ENCODE measurements around the gene VEGFD. TPM values are rescaled to one million over a fixed set of nuclear protein-coding genes. Genes with fewer than 3 reads are reported as not detected.
A peak's percentile ranks its signal among the peaks of the same experiment; 100 is the strongest.

Gene VEGFD
- total and polyA plus RNA-seq, 2 donors (not counting 3 experiments of a cell fraction or from before 2014, with no cell fraction given): 0.40 to 0.64 TPM

DNA sequence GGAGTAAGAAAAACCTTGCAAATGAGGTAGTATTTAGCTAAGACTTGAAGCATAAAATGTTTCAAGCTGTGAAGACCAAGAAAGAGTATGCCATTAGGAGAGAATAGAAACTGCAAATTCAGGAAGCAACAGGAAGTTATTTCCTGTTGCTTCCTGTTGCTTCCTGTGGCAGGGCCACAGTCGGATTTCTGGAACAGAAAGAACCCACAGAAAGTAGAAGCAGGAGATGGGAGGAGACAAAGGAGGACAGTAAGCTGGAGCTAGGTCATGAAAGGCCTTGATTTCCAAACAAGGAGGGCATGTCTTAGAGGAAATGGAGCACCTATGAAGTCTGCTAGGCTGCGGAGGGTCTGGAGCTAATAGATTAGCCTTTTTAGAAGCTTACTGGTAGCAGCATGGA lies 86.0 kb downstream of the VEGFD start:
- DNase-seq (ENCODE audit: low read depth, low spot score) (peak; percentile 70), FAIRE-seq (peak; percentile 95)
- H3K9me1 ChIP-seq (replicated peaks; ENCODE audit: control insufficient read depth, extremely low read depth, insufficient read depth, low read length): no peaks in the 10 kb centered on the region
- no TSS peak for BruUV-seq (replicated peaks)
- ChIA-PET POLR2A (no interaction called here), CTCF (interaction anchor here (1.4 kb wide), 1 partner anchor 153 kb away, joined by 3 read pairs; no protein-coding TSS in a partner anchor)
- H3K27ac ChIP-seq (ENCODE audit: insufficient read depth, low read depth, low read length): peak overlapping the region; percentile 80
- H3K36me3 ChIP-seq (ENCODE audit: control insufficient read depth in 2 of 2, extremely low read depth in 1 of 2, insufficient read depth in 2 of 2, low read length in 2 of 2): no peaks in the 10 kb centered on the region
- H3K4me2 ChIP-seq (ENCODE audit: insufficient read depth, low read length): peak overlapping the region; percentile 36
- peaks cover 21% of the 10 kb centered on the region for H3K4me1 ChIP-seq (ENCODE audit: control insufficient read depth, extremely low read depth, insufficient read depth, low read length)
- peak overlapping the region; percentile 30 for H2AFZ ChIP-seq (ENCODE audit: low read depth, low read length)
- peak overlapping the region in 1 of 3 experiments; percentile 9 for H3K4me3 ChIP-seq (replicated peaks in 1 of 3; ENCODE audit: insufficient read depth in 1 of 3, low read depth in 1 of 3, low read length in 3 of 3)
- TF ChIP-seq POLR2AphosphoS5 (IDR thresholded peaks at IDR 0.05; ENCODE audit: insufficient read depth, low read depth, low read length): no peak
- TF ChIP-seq FOS (IDR thresholded peaks at IDR 0.05; ENCODE audit: borderline replicate concordance, insufficient read depth, low read length): no peak
- TF ChIP-seq, protein P1, sequence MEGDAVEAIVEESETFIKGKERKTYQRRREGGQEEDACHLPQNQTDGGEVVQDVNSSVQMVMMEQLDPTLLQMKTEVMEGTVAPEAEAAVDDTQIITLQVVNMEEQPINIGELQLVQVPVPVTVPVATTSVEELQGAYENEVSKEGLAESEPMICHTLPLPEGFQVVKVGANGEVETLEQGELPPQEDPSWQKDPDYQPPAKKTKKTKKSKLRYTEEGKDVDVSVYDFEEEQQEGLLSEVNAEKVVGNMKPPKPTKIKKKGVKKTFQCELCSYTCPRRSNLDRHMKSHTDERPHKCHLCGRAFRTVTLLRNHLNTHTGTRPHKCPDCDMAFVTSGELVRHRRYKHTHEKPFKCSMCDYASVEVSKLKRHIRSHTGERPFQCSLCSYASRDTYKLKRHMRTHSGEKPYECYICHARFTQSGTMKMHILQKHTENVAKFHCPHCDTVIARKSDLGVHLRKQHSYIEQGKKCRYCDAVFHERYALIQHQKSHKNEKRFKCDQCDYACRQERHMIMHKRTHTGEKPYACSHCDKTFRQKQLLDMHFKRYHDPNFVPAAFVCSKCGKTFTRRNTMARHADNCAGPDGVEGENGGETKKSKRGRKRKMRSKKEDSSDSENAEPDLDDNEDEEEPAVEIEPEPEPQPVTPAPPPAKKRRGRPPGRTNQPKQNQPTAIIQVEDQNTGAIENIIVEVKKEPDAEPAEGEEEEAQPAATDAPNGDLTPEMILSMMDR (IDR thresholded peaks at IDR 0.05; ENCODE audit: extremely low read depth in 1 of 2, insufficient read depth in 1 of 2, low read depth in 1 of 2, low read length in 2 of 2): no peak
- TF ChIP-seq POLR2A (IDR thresholded peaks at IDR 0.05; ENCODE audit: low read depth, low read length): no peak
- TF ChIP-seq JUN (IDR thresholded peaks at IDR 0.05; ENCODE audit: borderline replicate concordance, insufficient read depth, insufficient read length, low read depth): no peak
- no peak for TF ChIP-seq GATA2 (IDR thresholded peaks at IDR 0.05; ENCODE audit: insufficient read depth, insufficient read length, low read depth, low read length)
- TF ChIP-seq, protein P2, sequence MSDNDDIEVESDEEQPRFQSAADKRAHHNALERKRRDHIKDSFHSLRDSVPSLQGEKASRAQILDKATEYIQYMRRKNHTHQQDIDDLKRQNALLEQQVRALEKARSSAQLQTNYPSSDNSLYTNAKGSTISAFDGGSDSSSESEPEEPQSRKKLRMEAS (IDR thresholded peaks at IDR 0.05; ENCODE audit: insufficient read depth, insufficient read length): no peak
- no peak for TF ChIP-seq EZH2 (IDR thresholded peaks at IDR 0.05; ENCODE audit: borderline replicate concordance, low read depth, low read length, severe bottlenecking)
- no peak for TF ChIP-seq MYC (IDR thresholded peaks at IDR 0.05; ENCODE audit: low read depth, low read length)
- H4K20me1 ChIP-seq (replicated peaks; ENCODE audit: control insufficient read depth, extremely low read depth, insufficient read depth, low read length): no peaks in the 10 kb centered on the region
- intact Hi-C loops (cut with micrococcal nuclease): loop anchor here (1.0 kb wide), 1 partner anchor 28 kb away; the partner anchor contains the start of gene ASB9
- no peaks in the 10 kb centered on the region for H3K27me3 ChIP-seq (ENCODE audit: control insufficient read depth in 2 of 2, insufficient read depth in 2 of 2, low read length in 2 of 2)
- dilution Hi-C loops (cut with MboI; ENCODE audit: extremely low pct_ligation_motif_present, low sequenced_read_pairs): no loop called here
- H3K9ac ChIP-seq (replicated peaks; ENCODE audit: extremely low read depth, insufficient read depth, low read length): peak overlapping the region; percentile 67
- H3K79me2 ChIP-seq (ENCODE audit: control insufficient read depth, insufficient read depth, low read length): no peaks in the 10 kb centered on the region
- no peaks in the 10 kb centered on the region for H3K9me3 ChIP-seq (replicated peaks; ENCODE audit: control insufficient read depth, insufficient read depth, low read length)

Other genes with a start within 250 kb of the VEGFD start
- 5.6 and 7.6 TPM in 2 replicates for gene ASB9, start 114.3 kb downstream of the VEGFD start, total RNA-seq
- gene ASB9, start 114.3 kb downstream of the VEGFD start, polyA plus RNA-seq: 6.5 and 6.8 TPM in 2 replicates
- gene ASB11, start 68.8 kb downstream of the VEGFD start, total RNA-seq: 0.15 TPM in 1 of 2 replicates, not detected in the other
- gene ASB11, start 68.8 kb downstream of the VEGFD start, polyA plus RNA-seq: 0.06 TPM in 1 of 2 replicates, not detected in the other
- gene PIGA, start 48.9 kb downstream of the VEGFD start, total RNA-seq: 12.1 TPM in 2 replicates
- 3.5 and 4.0 TPM in 2 replicates for gene PIGA, start 48.9 kb downstream of the VEGFD start, polyA plus RNA-seq
- gene PIR, start 108.9 kb upstream of the VEGFD start, total RNA-seq: 92.1 and 108 TPM in 2 replicates
- gene PIR, start 108.9 kb upstream of the VEGFD start, polyA plus RNA-seq: 58.4 and 89.0 TPM in 2 replicates
- gene BMX, start 116.4 kb upstream of the VEGFD start, total RNA-seq: 86.0 and 105 TPM in 2 replicates
- 42.9 and 49.8 TPM in 2 replicates for gene BMX, start 116.4 kb upstream of the VEGFD start, polyA plus RNA-seq
- gene ACE2, start 216.5 kb upstream of the VEGFD start, total RNA-seq: not detected in 2 replicates
- not detected in 2 replicates for gene ACE2, start 216.5 kb upstream of the VEGFD start, polyA plus RNA-seq